OCI-LY1 (cell line): Measurements from ENCODE around the gene DUSP14.

Source experiments
- CTCF ChIP-seq: fragments of 200-600 bp; sonication (generic), shearing (Covaris generic); IDR thresholded peaks from 2 replicates; pipeline ENCODE4 v1.5.1; 2017; ENCODE audit warnings: mild to moderate bottlenecking, antibody characterized with exemption, low read length, moderate library complexity, mixed read lengths
- EZH2 ChIP-seq: fragments of 200-600 bp; sonication (generic), shearing (Covaris generic); IDR thresholded peaks from 2 replicates; pipeline ENCODE4 v1.8.0; 2017; ENCODE audit warnings: borderline replicate concordance, mixed run types, mild to moderate bottlenecking, antibody characterized with exemption, low read length, moderate library complexity, mixed read lengths

DNA sequence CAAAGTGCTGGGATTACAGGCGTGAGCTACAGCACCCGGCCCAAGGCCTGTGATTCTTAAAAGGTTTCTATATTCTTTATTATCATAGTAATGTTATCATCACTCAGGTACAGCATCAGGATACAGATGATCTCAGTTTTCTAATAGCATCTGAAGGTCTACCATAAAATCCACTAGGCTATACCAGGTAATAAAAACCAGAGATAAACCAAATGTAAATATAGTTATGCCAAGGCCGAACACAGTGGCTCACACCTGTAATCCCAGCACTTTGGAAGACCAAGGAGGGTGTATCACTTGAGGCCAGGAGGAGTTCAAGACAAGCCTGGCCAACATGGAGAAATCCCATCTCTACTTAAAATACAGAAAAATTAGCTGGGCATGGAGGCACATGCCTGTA, 65.7 kb downstream of the DUSP14 start:
- TF ChIP-seq CTCF, result no peak
- TF ChIP-seq EZH2, result no peak
